HG03342 (cell line): ENCODE measurements around the gene C20orf202.

Experiments used
- ATAC-seq: cut with Tn5 transposase; IDR thresholded peaks from one replicate; pipeline ENCODE4 v1.9.1; 2021; ENCODE audit warnings: mild to moderate bottlenecking, moderate library complexity; ENCODE audit not compliant: unreplicated experiment

C20orf202 gene

DNA sequence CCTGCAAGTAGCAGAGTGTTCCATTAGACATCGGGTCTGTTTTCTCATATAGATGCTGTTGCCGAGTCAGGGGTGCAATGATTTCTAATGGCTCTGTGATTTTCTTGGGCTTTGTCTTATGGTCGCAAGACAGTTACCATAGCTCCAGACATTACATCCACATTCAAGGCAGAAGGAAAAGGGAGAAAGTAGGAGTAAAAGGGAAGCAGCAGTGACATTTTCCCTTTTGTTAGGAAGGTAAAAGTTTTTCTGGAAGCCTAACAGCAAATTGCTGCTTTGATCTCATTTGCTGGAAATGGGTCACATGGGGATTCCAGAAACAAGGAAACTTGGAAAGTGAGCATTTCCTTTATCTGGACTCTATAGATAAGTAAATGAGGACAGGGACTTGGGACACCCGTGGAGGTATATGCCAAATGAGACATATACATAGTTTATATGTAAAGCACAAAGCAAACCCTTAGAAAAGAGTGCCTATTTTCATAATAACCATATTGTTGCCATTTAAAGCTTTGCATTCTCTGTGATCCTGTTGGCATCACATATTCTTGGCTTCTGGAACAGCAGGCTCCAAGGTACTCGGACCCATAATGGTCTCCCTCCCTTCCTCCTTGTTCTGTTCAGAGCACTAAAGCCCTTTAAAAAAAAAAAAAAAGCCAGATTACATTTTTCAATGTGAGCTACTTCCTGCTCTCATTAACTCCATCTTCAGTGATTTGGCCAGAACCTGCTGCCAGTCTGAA lies at the start of gene C20orf202:
Gene C20orf202 (plus strand): TSS at position 693 of the 743 bp plus-strand sequence. CDS start 132 bp downstream, outside the sequence.
- no peak for ATAC-seq

GRCh38 chr20:1154226-1154625 lies 49.0 kb upstream of the C20orf202 start:
- no peak for ATAC-seq

DNA sequence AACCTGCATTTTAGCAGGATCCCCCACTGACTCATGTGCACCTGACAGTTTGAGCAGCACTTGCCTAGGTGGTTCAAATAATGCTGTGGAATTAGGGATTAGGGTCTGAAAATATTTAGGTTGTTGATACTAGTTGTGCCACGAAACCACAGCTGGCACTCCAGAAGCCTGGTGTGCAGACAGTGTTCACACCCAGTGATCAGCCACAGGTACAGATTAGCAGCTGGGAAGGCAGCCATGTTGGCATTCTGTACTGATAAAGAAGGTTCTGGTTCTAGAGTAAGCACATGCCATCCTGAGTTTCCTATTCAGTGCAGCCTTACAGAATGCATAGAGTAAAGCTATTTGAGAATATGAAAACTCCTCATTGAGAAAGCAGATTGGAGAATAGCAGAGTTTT lies 48.6 kb upstream of the C20orf202 start:
- no peak for ATAC-seq

GRCh38 chr20:1155342-1155741 lies 47.9 kb upstream of the C20orf202 start:
- ATAC-seq = no peak

- no peak for ATAC-seq
These were observed 42.8 kb upstream of the C20orf202 start for GRCh38 chr20:1160496-1160895.

GRCh38 chr20:1160991-1161390 lies 42.3 kb upstream of the C20orf202 start:
- no peak for ATAC-seq

DNA sequence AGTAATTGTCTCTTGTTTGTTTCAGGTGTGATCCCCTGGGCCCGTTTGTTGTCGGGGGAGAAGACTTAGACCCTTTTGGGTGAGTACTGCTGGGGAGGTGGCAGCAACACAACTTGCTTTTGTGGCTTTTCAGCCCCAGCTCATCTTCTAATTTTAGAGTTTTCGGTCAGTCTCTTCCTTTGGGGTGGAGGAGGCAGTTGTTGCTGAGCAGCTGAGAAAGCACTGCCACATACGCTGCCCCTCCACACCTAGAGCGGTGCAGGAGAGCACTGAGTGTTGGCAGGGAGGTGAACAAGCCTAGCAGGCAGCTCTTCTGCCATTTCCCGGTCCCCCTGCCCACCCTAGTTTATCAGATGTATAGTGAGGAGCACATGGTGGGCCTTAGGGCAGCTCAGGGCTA lies 40.1 kb upstream of the C20orf202 start:
- ATAC-seq = no peak

GRCh38 chr20:1163653-1164052 lies 39.6 kb upstream of the C20orf202 start:
- ATAC-seq = no peak

GRCh38 chr20:1164871-1165270 lies 38.4 kb upstream of the C20orf202 start:
- no peak for ATAC-seq

- no peak for ATAC-seq
These were observed 37.7 kb upstream of the C20orf202 start for GRCh38 chr20:1165521-1165920.

DNA sequence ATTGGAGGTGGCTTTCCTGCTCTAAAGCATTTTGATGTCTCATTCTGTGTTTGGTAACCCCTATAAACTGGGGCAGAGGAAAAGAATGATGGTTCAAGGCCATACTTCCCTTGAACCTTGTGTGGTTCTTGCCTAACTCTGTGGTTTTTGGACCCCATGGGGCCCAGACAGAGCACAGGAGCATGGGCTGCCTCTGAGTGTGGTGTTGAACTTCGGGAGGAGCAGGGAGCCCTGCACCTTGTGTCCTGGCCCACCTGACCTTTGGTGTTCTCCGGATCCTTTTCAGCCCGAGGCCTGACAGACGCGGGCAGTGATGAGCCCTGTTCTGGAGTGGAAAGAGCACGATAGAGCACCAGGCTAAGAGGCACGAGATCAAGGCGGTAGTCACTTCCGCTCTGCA lies 37.3 kb upstream of the C20orf202 start:
- ATAC-seq = no peak

DNA sequence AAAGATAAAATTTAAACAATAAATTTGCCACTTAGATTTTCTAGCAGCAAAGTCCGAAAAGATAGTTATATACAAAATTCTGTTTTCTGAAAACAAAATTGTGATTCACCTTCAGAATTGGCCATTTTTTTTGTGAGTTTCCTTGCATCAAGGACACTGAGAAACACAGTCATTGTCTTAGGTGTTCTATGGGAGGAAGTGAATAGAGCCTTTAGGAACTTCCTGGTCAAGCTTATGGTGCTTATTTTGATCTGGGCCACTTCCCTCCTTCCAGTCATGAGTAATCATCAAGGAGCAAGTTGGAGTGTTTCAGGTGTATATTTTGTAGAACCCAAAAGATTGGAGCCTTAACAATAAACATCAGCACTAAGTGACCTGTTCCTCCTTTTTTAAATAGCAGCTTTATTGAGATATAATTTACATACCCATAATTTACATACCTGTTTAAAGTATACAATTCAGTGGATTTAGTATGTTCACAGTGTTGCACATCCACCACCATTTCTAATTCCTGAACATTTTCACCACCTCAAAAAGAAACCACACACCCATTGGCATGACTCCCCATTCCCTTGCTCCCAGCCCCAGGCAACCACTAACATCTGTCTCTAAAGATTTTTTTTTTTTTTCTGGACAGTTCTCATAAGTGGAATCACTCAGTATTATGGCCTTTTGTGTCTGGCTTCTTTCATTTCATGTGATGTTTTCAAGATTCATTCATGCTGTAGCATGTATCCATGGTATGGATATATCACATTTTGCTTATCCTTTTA lies 36.1 kb upstream of the C20orf202 start:
- ATAC-seq = no peak

GRCh38 chr20:1169224-1169623 lies 34.0 kb upstream of the C20orf202 start:
- ATAC-seq = no peak

- ATAC-seq = no peak
These were observed 31.7 kb upstream of the C20orf202 start for GRCh38 chr20:1171461-1172093.

GRCh38 chr20:1173698-1174097 lies 29.6 kb upstream of the C20orf202 start:
- no peak for ATAC-seq

DNA sequence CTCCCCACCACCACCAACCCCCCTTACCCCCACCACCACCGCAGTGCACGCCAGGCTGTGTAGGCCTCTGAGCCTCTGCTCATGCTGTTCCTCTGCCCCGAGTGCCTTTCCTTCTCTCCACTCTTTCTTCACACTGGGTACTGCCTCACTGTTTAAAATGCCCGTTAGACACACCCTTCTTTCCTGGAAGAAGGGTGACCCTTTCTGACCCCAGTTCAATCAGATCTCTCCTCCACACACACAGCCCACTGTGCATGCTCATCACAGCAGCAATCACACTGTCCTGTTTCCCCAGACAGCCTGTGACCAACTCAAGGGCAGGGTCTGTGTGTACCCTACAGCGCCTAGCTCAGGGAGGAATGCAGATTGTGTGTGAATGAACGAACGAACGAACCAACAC lies 28.5 kb upstream of the C20orf202 start:
- no peak for ATAC-seq

GRCh38 chr20:1177680-1178079 lies 25.6 kb upstream of the C20orf202 start:
- no peak for ATAC-seq

GRCh38 chr20:1178103-1178502 lies 25.2 kb upstream of the C20orf202 start:
- no peak for ATAC-seq

GRCh38 chr20:1178623-1179022 lies 24.6 kb upstream of the C20orf202 start:
- no peak for ATAC-seq

- no peak for ATAC-seq
These were observed 22.3 kb upstream of the C20orf202 start for GRCh38 chr20:1180949-1181348.

- no peak for ATAC-seq
These were observed 21.1 kb upstream of the C20orf202 start for GRCh38 chr20:1182106-1182505.

DNA sequence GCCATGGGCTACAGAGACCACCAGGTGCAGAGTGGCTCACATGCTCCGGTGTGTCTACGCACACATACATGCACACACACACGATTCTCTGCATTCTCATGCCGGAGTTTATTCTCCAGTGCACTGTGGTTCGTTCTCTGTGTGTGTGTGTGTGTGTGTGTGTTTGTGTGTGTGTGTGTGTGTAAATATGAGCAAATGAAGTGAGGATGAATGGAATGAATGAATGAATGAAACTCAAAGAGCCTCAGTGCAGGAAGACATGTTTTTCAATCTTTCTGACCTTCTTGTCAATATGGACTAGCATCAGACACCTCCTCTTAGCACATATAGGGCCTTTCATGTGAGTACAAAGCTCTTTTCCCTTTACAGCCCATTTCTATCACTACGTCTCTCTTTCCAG lies 20.1 kb upstream of the C20orf202 start:
- ATAC-seq = no peak
